GM12891 (cell line): Measurements from ENCODE around the gene CCSER1.
"Not testable (repeated sequence)": the region's sequence is repeated elsewhere in the genome, so short reads cannot be mapped to it uniquely, and the experiment has no call there.

Experiments
- DNase-seq: peaks from one replicate; pipeline ENCODE4 v3.0.0; 2011; ENCODE audit warnings: low spot score; ENCODE audit not compliant: insufficient read length
- FAIRE-seq: peaks from 2 replicates; lab custom pipeline; 2011; peaks lifted over from hg19 to GRCh38; lab: Jason Lieb, UNC
- PAX5 ChIP-seq: IDR thresholded peaks from 2 replicates; pipeline ENCODE4 v1.6.1; 2011; ENCODE audit warnings: low read length, moderate library complexity, mild to moderate bottlenecking; ENCODE audit not compliant: insufficient read depth, severe bottlenecking
- POLR2A ChIP-seq: IDR thresholded peaks from 2 replicates; pipeline ENCODE4 v1.6.1; 2011; ENCODE audit warnings: low read depth, low read length, control low read depth
- POLR2AphosphoS5 ChIP-seq: IDR thresholded peaks from 2 replicates; pipeline ENCODE4 v1.6.1; 2011; ENCODE audit warnings: low read depth, low read length, control low read depth
- POU2F2 ChIP-seq: IDR thresholded peaks from 2 replicates; pipeline ENCODE4 v1.6.1; 2011; ENCODE audit warnings: low read depth, mild to moderate bottlenecking, control low read depth, low read length, moderate library complexity
- SPI1 ChIP-seq: IDR thresholded peaks from 2 replicates; pipeline ENCODE4 v1.6.1; 2011; ENCODE audit warnings: low read depth, low read length, control low read depth
- TAF1 ChIP-seq: IDR thresholded peaks from 2 replicates; pipeline ENCODE4 v1.6.1; 2011; ENCODE audit warnings: low read depth, low read length, control low read depth

Gene CCSER1

DNA sequence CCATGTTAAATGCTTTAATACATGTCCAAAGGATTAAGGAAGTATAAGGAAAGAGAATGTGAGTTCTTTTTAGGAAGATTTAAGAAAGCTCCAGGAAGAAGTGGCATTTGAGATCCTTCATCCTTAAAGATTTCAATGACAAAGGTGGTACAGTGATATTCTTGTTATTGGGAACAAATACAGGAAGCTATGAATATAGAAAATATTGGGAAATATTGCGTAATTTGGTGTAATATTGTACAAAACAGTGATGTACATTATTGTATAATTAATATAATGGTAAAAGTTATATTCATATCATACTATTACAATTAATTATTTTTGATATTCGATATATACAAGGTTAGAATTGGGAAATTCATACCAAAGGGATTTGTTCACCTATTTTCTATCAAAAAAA is 937.9 kb downstream of the CCSER1 start:
- TF ChIP-seq POLR2AphosphoS5 (no peak), TAF1 (no peak), POU2F2 (no peak), PAX5 (no peak), SPI1 (no peak)
- no peak for FAIRE-seq

DNA sequence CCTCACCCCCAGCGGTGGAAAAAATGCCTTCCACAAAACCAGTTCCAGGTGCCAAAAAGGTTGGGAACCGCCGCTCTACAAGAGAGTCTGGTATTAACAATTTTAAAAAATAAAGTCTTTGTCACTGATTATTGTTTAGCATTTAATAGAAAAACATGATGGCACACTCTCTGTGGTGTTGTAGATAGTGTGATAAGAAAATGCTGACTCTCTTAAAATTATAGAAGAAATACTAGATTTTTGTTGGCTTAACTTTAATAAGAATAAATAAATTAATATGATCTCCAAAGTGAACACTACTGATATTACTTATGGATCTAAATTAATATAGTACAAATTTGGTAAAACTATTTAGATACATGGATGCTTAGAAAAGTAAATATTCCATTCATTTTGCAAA is 943.5 kb downstream of the CCSER1 start:
- FAIRE-seq (no peak), DNase-seq (no peak)
- TF ChIP-seq SPI1 (no peak), PAX5 (no peak), TAF1 (no peak), POLR2A (no peak), POLR2AphosphoS5 (no peak), POU2F2 (no peak)

More for the DNA sequence above, 937.9 kb downstream of the CCSER1 start:
- DNase-seq = no peak

DNA sequence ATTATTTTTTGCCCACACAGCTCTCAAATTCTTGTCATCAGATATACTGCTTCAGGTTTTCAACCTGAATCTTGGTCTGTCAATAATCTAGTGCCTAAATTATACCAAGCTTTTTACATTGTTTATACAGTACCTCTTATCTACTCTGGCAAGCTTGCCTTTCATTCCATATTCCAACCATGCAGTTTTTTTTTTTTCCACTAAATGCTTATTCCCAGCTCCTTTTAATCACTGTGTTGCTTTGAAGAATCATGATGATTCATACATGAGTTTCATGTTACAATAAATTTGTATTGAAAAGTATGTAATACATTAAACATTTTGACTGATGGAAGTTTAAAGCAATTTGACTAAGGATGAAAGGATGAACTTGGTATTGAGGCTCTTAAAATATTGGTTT is 949.0 kb downstream of the CCSER1 start:
- FAIRE-seq = no peak
- no peak for DNase-seq
- TF ChIP-seq POLR2AphosphoS5 (no peak), SPI1 (no peak), POLR2A (no peak), PAX5 (no peak)

DNA sequence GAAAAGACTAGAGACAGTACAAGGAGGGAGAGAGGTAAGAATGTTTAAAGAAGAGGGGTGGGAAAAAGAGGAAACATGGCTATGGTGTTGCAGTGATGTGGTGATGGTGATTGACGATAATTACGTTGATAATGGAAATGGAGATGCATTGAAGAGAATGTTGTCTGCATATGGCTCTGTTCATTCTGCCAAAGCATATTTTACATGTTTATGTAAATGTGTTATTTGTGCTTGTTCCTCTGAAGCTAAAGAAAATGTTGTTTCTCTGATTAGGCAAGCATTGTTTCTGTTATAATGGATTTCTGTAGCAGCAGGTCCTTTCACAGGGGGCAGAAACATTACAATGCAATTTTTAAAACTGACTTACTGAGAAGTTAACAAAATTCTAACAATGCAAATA is 958.8 kb downstream of the CCSER1 start:
- no peak for DNase-seq
- no peak for FAIRE-seq
- no peak for TF ChIP-seq SPI1
- no peak for TF ChIP-seq TAF1
- TF ChIP-seq PAX5 = no peak
- TF ChIP-seq POU2F2 = no peak
- TF ChIP-seq POLR2A = no peak
- TF ChIP-seq POLR2AphosphoS5 = no peak

DNA sequence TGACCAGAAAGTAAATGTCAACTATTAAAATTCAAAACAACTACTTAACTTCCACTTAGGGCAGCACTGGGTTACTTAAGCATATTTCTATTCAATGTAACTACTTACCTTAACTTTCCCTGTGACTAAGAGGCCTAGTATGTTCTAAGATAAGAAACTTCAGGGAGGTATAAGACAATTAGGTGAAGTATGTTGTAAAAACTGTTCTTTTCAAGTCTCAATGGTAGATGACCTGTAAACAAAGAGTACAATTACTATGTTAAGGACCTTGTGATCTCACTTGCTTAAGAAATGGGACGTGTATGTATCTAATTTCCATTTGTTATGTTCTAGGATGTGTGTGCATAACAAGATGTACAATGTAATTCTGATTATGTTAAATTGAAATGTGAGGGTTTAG is 960.5 kb downstream of the CCSER1 start:
- DNase-seq (no peak), FAIRE-seq (no peak)
- TF ChIP-seq SPI1 (no peak), PAX5 (no peak), POLR2AphosphoS5 (no peak), POU2F2 (no peak), TAF1 (no peak), POLR2A (no peak)

GRCh38 chr4:91089178-91089577 is 962.0 kb downstream of the CCSER1 start:
- TF ChIP-seq POLR2AphosphoS5 = no peak
- no peak for TF ChIP-seq POLR2A
- no peak for TF ChIP-seq PAX5
- TF ChIP-seq SPI1 = peak; percentile 81
- TF ChIP-seq TAF1 = no peak
- FAIRE-seq (no peak), DNase-seq (no peak)

- FAIRE-seq = no peak
- no peak for TF ChIP-seq POLR2AphosphoS5
- no peak for DNase-seq
These were observed 965.3 kb downstream of the CCSER1 start for GRCh38 chr4:91092398-91092980.

- FAIRE-seq, DNase-seq: not testable (repeated sequence)
These were observed 967.0 kb downstream of the CCSER1 start for GRCh38 chr4:91094220-91094619.

DNA sequence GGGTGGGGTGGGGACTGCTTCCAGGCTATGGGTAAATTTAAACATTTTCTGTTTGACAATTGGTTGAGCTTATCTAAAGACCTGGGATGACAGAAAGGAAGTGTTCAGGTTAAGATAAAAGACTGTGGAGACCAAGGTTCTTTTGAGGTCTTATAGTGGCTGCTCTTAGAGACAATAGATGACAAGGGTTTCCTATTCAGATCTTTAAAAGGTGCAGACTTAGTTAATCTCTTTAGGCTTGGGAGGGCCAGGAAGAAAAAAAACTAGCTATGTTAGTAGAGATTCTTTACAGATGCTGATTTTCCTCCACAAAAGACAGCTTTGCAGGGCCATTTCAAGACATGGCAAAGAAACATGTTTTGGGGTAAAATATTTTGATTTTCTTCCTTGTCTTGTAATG is 972.5 kb downstream of the CCSER1 start:
- FAIRE-seq = no peak
- no peak for TF ChIP-seq POLR2A
- no peak for DNase-seq

DNA sequence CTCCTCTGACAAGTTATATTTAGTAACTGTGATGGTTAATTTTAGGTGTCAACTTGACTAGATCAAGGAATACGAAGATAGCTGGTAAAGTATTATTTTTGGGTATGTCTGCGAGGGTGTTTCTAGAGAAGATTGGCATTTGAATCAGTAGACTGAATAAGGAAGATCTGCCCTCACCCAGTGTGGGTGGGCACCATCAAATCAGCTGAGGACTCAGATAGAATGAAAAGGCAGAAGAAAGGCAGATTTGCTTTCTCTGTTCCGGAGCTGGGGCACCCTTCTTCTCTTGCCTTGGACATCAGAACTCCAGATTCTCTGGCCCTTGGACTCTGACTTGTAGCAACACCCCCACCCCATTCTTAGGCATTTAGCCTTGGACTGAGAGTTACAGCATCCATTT is 981.6 kb downstream of the CCSER1 start:
- FAIRE-seq = no peak
- no peak for TF ChIP-seq POLR2AphosphoS5

GRCh38 chr4:91111556-91111955 is 984.4 kb downstream of the CCSER1 start:
- no peak for DNase-seq
- FAIRE-seq = no peak
- no peak for TF ChIP-seq SPI1
- no peak for TF ChIP-seq TAF1
- TF ChIP-seq POLR2A = no peak
- TF ChIP-seq PAX5 = no peak
- no peak for TF ChIP-seq POLR2AphosphoS5
- no peak for TF ChIP-seq POU2F2

More for the DNA sequence above, 981.6 kb downstream of the CCSER1 start:
- DNase-seq = no peak

GRCh38 chr4:91113130-91113706 is 986.0 kb downstream of the CCSER1 start:
- TF ChIP-seq POU2F2 (no peak), PAX5 (no peak), POLR2A (no peak), POLR2AphosphoS5 (no peak), SPI1 (no peak), TAF1 (no peak)
- FAIRE-seq (no peak), DNase-seq (peak; percentile 4)
